GM23248 (cell line): ENCODE results near the gene CFAP92.

Experiments used
- EZH2 ChIP-seq: fragments of 200-600 bp; sonication (generic); IDR thresholded peaks from 2 replicates; pipeline ENCODE4 v1.6.1; 2018; ENCODE audit warnings: antibody characterized with exemption, mild to moderate bottlenecking; ENCODE audit not compliant: insufficient read depth, poor library complexity, severe bottlenecking
- EZH2phosphoT487 ChIP-seq: fragments of 200-600 bp; sonication (generic); IDR thresholded peaks from 2 replicates; pipeline ENCODE4 v1.6.1; 2018; ENCODE audit warnings: antibody characterized with exemption, moderate library complexity, mild to moderate bottlenecking, low read depth; ENCODE audit not compliant: insufficient read depth

- TF ChIP-seq EZH2, result no peak
- TF ChIP-seq EZH2phosphoT487, result no peak
These were observed 13.9 kb upstream of the CFAP92 start for GRCh38 chr3:129007792-129008191.
